BLaER1 (cell line): Measurements from ENCODE around the gene PSD.

Experiments
- H3K27ac ChIP-seq: shearing (Covaris generic); formaldehyde crosslinking; 2 replicates; pipeline ENCODE4 v1.8.1; 2022
- H3K27me3 ChIP-seq: shearing (Covaris generic); formaldehyde crosslinking; 2 replicates; pipeline ENCODE4 v1.8.1; 2022
- H3K36me3 ChIP-seq: shearing (Covaris generic); formaldehyde crosslinking; 2 replicates; pipeline ENCODE4 v1.8.1; 2022
- H3K4me1 ChIP-seq: shearing (Covaris generic); formaldehyde crosslinking; 2 replicates; pipeline ENCODE4 v1.8.1; 2022
- H3K4me2 ChIP-seq: shearing (Covaris generic); formaldehyde crosslinking; 2 replicates; pipeline ENCODE4 v1.8.1; 2022
- H3K4me3 ChIP-seq: shearing (Covaris generic); formaldehyde crosslinking; 2 replicates; pipeline ENCODE4 v1.8.1; 2022
- H3K9ac ChIP-seq: shearing (Covaris generic); formaldehyde crosslinking; 2 replicates; pipeline ENCODE4 v1.8.1; 2022
- H3K9me3 ChIP-seq: shearing (Covaris generic); formaldehyde crosslinking; 2 replicates; pipeline ENCODE4 v1.8.1; 2022
- H4K20me1 ChIP-seq: shearing (Covaris generic); formaldehyde crosslinking; 2 replicates; pipeline ENCODE4 v1.8.1; 2022
- Cebpa-rat ChIP-seq: shearing (Covaris generic); IDR thresholded peaks from 2 replicates; pipeline ENCODE4 v1.8.1; 2022

PSD gene

DNA sequence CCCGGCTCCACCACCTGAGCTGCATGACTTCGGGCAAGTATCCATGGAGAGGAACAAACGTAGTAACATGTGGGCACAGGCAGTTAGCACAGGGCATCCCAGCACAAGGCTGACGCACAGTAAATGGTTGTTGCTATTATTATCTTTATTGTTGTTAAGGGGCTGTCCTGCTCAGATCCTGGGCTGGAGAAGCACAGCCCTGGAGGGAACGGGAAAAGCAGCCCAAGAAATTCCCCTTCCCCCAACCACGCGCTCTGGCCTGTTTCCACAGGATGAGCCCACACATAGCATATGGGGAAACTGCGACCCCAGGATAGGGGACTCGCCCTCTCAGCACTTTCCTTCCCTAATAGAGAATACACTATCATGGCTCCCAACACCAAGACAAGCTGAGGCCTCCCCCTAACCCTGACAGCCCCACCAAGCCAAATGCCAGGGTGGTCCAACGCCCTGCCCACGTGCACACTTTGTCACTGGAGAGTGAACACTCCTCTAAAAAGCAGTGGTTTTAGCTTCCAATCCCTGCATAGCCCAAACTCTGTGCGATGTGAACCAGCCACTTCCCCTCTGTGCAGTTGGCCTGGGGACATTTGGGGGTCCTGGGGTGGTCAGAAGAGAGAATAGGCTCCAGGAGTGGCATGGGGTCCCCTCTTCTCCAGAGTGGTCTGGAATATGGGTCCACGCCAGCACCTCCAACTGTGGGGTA, 11.0 kb downstream of the PSD start:
- H3K9me3 ChIP-seq = no peaks in the 10 kb centered on the region
- H3K4me3 ChIP-seq = no peak overlapping the region
- H3K27ac ChIP-seq = no peak overlapping the region
- peaks cover 2% of the 10 kb centered on the region for H3K4me1 ChIP-seq
- TF ChIP-seq Cebpa-rat = no peak
- H3K9ac ChIP-seq = no peak overlapping the region
- peaks cover 55% of the 10 kb centered on the region for H3K27me3 ChIP-seq
- H4K20me1 ChIP-seq = peaks cover 15% of the 10 kb centered on the region; the same call in 1 of the 2 replicates
- H3K4me2 ChIP-seq = no peak overlapping the region
- no peaks in the 10 kb centered on the region; the same call in 1 of the 2 replicates for H3K36me3 ChIP-seq

DNA sequence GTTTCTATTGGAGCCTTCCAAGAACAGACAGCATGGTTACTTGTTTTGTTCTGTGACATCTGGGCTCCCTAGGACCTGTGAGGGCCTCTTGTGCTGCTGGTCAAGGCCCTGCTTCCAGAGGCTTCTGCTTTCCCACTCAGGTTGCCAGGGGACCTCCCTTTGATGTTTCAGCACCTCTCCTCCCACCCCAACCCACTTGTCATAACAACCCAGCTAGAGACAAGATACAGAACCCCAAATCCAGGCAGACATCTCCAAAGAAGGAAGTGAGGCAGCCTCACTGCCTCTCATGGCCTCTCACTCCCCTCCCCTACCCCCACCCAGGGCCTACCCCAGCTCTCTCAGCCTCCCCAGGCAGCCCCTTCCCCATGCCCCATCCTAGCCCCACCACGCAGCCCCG, 11.8 kb downstream of the PSD start:
- Histone ChIP-seq H3K27me3 (peaks cover 47% of the 10 kb centered on the region), H3K9ac (no peak overlapping the region), H3K9me3 (no peaks in the 10 kb centered on the region), H3K27ac (no peak overlapping the region), H3K36me3 (peaks cover 3% of the 10 kb centered on the region; the same call in 1 of the 2 replicates), H3K4me1 (no peaks in the 10 kb centered on the region), H3K4me3 (no peak overlapping the region), H3K4me2 (no peak overlapping the region), H4K20me1 (peaks cover 15% of the 10 kb centered on the region; the same call in 1 of the 2 replicates)
- TF ChIP-seq Cebpa-rat = no peak

DNA sequence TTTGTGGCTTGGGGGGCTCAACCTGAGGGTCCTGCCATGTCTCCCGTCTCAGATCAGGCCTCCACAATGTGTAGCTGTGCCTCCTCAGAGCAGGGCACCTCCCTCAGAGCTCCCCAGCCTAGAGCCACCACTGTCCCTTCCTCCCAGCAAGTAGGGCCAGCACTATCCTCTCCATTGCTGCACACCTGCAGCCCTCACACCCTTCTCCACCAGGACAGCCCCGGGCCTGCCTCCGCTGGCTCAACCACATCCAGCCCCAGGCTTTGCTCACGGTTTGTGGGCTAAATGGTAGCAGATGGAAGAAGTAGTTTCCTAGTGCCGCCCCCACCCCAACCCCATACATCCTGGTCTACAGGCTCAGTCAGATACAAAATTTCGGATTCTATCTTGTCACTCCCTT, 13.0 kb downstream of the PSD start:
- peaks cover 13% of the 10 kb centered on the region; the same call in 1 of the 2 replicates for H3K36me3 ChIP-seq
- no peak overlapping the region for H3K4me2 ChIP-seq
- no peak overlapping the region for H3K27ac ChIP-seq
- no peak overlapping the region for H3K9ac ChIP-seq
- no peak for TF ChIP-seq Cebpa-rat
- H3K9me3 ChIP-seq = no peaks in the 10 kb centered on the region
- peaks cover 35% of the 10 kb centered on the region for H3K27me3 ChIP-seq
- H3K4me3 ChIP-seq = no peak overlapping the region
- no peaks in the 10 kb centered on the region for H3K4me1 ChIP-seq
- H4K20me1 ChIP-seq = peaks cover 9% of the 10 kb centered on the region; the same call in 1 of the 2 replicates

DNA sequence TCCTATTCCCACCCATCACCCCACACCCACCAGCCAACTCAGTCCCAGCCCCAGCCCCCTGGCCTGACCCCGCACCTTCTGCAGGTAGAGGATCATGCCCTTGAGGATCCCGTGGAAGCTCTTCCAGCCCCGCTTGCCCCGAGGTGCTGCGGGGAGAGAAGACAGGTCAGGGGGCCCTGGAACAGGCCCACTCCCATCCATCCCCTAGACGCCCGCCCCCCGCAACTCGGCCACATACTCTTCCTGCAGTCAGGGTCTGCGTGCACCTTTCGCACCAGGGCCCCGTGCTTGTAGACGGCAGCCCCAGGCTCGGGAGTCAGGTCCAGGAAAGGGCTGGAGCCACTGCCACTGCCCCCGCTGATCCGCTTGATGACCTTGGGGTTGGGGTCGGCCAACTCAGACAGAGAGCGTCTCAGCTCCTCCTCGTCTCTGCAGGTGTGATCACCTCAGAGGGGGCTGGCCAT, 13.4 kb downstream of the PSD start:
- peaks cover 18% of the 10 kb centered on the region; the same call in 1 of the 2 replicates for H3K36me3 ChIP-seq
- no peaks in the 10 kb centered on the region for H3K9me3 ChIP-seq
- H3K4me1 ChIP-seq = peaks cover 1% of the 10 kb centered on the region; the same call in 1 of the 2 replicates
- peaks cover 4% of the 10 kb centered on the region; the same call in 1 of the 2 replicates for H4K20me1 ChIP-seq
- H3K4me3 ChIP-seq = no peak overlapping the region
- no peak overlapping the region for H3K4me2 ChIP-seq
- H3K9ac ChIP-seq = no peak overlapping the region
- H3K27ac ChIP-seq = no peak overlapping the region
- peaks cover 30% of the 10 kb centered on the region for H3K27me3 ChIP-seq
- no peak for TF ChIP-seq Cebpa-rat

DNA sequence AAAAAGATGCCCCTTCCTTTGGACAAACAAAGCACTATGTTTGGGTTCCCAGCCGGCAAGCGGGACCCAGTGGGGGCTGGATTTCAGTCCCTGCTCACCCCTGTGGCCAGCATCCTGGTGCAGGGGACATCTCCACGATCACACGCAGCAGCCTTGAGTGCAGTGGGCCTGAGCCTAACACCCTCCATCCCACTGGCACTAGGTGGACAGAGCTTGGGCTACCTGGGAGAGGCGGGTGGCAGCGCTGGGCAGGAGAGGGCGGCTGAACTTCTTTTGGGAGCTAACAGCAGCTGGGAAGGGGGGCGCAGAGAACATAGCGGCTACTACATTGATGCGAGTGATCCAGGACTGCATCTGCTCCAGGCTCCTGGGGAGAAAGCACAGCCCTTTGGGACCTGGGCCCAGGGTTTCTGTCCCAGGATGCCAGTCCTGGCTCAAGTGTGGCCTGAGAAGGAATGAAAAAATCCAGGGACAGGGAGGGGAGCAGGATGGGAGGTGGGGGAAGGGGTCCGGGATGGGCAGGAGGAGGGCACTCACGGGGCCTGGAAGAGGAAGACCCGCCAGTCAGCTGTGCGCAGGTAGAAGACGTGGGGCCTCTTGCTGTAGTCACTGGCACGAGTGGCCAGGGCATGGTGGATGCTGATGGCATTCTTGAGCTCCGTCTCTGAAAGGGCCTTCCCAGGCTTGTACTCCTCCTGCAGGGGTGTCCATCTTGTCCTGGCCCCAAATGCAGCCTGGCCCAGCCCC, 14.1 kb downstream of the PSD start:
- TF ChIP-seq Cebpa-rat = no peak
- Histone ChIP-seq H3K9ac (no peak overlapping the region), H3K4me2 (no peak overlapping the region), H3K4me1 (peaks cover 7% of the 10 kb centered on the region), H3K9me3 (no peaks in the 10 kb centered on the region), H4K20me1 (no peaks in the 10 kb centered on the region), H3K27me3 (peaks cover 24% of the 10 kb centered on the region), H3K36me3 (peaks cover 18% of the 10 kb centered on the region; the same call in 1 of the 2 replicates), H3K4me3 (no peak overlapping the region), H3K27ac (no peak overlapping the region)

DNA sequence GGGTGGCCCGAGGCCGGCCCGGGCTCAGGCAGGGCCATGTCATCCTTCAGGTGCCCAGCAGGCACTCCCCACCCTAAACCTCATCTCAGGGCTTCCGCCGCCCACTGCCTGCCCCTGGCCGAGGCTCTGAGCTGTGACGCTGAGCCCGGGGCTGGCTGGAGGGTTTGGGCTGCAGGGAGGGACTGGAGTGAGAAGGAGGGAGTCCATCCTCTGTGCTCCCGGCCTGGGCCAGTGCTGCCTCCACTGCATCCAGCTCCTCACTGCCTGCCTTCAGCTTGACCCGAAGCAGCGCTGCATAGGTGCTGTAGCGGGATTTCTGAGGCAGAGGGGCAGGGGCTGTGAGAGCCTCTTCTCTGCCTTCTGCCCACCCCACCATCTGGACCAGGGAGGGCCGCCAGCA, 15.5 kb downstream of the PSD start:
- peaks cover 24% of the 10 kb centered on the region for H3K36me3 ChIP-seq
- no peak overlapping the region for H3K27ac ChIP-seq
- H3K4me2 ChIP-seq = no peak overlapping the region
- TF ChIP-seq Cebpa-rat = no peak
- no peak overlapping the region for H3K9ac ChIP-seq
- H4K20me1 ChIP-seq = no peaks in the 10 kb centered on the region
- H3K4me3 ChIP-seq = no peak overlapping the region
- H3K9me3 ChIP-seq = no peaks in the 10 kb centered on the region
- peaks cover 16% of the 10 kb centered on the region for H3K4me1 ChIP-seq
- peaks cover 10% of the 10 kb centered on the region for H3K27me3 ChIP-seq

DNA sequence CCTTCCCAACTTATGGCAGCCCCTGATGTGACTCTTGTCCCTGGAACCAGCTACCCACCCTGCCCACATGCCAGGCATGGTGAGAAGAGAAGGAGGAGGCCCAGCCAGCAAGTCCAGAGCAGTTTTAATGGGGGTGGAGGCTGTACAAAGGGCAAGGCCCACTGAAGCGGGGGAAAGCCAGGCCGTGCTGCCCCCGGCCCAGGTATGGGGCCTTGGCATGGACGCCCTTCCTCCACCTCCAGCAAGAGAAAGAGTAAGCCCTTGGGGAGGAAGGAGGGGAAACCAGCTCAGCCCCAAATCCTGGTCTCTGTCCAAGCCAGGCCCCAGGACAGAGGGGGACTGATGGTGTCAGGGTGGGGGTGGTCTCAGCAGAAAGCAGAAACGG, 16.1 kb downstream of the PSD start:
- no peak overlapping the region for H3K4me3 ChIP-seq
- H3K4me1 ChIP-seq = peaks cover 16% of the 10 kb centered on the region
- TF ChIP-seq Cebpa-rat = no peak
- no peaks in the 10 kb centered on the region for H4K20me1 ChIP-seq
- H3K27ac ChIP-seq = no peak overlapping the region
- peaks cover 30% of the 10 kb centered on the region for H3K36me3 ChIP-seq
- no peak overlapping the region for H3K9ac ChIP-seq
- H3K9me3 ChIP-seq = no peaks in the 10 kb centered on the region
- peaks cover 4% of the 10 kb centered on the region for H3K27me3 ChIP-seq
- no peak overlapping the region for H3K4me2 ChIP-seq

DNA sequence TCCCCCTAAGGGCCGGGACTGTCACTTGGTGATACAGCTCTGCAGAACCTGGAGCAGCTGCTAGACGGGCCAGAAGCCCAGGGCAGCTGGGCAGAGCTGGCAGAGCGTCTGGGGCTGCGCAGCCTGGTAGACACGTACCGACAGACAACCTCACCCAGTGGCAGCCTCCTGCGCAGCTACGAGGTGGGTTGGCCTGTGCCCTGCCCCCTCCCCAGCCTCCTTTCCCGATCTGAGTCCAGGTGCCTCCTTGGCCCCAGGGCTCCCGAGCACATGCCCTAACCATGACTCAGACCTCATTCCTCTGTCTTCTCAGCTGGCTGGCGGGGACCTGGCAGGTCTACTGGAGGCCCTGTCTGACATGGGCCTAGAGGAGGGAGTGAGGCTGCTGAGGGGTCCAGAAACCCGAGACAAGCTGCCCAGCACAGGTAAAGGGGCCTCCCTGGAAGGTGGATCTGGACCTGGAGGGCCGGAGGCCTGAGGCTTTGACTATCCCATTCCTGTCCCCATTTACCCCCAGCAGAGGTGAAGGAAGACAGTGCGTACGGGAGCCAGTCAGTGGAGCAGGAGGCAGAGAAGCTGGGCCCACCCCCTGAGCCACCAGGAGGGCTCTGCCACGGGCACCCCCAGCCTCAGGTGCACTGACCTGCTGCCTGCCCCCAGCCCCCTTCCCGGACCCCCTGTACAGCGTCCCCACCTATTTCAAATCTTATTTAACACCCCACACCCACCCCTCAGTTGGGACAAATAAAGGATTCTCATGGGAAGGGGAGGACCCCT, 16.7 kb downstream of the PSD start:
- Histone ChIP-seq H3K4me2 (no peak overlapping the region), H3K4me3 (no peak overlapping the region), H3K9ac (no peak overlapping the region), H3K36me3 (peaks cover 33% of the 10 kb centered on the region), H3K27me3 (no peaks in the 10 kb centered on the region), H3K27ac (no peak overlapping the region), H3K9me3 (no peaks in the 10 kb centered on the region), H4K20me1 (no peaks in the 10 kb centered on the region), H3K4me1 (peaks cover 17% of the 10 kb centered on the region)
- no peak for TF ChIP-seq Cebpa-rat

DNA sequence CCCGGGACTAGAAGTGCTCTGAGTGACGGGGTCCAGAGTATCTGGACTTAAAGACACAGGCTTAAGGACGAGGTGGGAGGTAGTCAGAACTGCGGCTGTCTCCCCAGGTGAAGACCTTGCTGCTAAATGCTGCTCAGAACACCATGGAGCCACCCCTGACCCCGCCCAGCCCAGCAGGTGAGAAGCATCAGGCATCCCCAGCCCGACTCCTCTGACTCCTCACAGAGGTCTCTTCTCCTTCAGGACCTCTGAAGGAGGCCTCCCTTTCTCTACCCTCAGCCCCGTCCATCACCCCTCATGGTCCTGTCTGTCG, 17.3 kb downstream of the PSD start:
- Histone ChIP-seq H3K27me3 (no peaks in the 10 kb centered on the region), H4K20me1 (0 out of 2 replicates have a peak, but pooled peaks cover 5% of the 10 kb centered on the region), H3K27ac (no peak overlapping the region), H3K36me3 (peaks cover 38% of the 10 kb centered on the region), H3K9ac (no peak overlapping the region), H3K4me3 (no peak overlapping the region), H3K9me3 (no peaks in the 10 kb centered on the region), H3K4me2 (no peak overlapping the region), H3K4me1 (peaks cover 23% of the 10 kb centered on the region)
- TF ChIP-seq Cebpa-rat = no peak
